Measurements from ENCODE around the gene IP6K2.

The IP6K2 gene

DNA sequence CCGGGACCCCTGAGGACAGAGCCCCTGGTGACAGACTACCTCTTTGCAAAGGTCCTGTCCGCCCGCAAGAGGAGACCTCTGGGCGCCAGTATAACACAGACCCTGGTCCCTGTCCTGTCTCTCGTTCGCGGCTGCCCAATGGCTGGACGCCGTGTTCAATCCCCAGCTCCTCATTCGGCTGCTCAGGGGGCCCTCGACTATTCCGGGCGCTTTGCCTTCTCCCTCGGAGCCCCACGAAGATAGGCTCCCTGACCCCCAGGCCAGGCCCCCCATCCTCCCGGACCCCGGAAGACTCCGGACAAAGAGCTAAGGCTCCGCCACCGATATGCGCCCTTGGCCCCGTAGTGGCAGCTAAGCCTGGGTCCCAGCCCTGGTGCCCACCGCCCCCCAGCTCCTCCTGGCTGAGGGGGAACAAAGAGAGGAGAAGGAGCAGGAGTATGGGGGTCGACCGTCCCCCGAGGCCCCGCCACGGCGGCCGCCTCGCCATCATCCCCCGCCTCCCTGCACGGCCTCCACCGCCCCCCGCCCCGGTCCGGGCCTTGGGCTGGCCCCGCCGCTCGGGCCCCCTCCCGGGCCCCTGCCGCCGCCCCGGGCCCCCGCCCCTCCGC lies 54.8 kb downstream of the IP6K2 start:
- no peak for DNase-seq (ENCODE audit: low read depth)
- TF ChIP-seq, protein P1, sequence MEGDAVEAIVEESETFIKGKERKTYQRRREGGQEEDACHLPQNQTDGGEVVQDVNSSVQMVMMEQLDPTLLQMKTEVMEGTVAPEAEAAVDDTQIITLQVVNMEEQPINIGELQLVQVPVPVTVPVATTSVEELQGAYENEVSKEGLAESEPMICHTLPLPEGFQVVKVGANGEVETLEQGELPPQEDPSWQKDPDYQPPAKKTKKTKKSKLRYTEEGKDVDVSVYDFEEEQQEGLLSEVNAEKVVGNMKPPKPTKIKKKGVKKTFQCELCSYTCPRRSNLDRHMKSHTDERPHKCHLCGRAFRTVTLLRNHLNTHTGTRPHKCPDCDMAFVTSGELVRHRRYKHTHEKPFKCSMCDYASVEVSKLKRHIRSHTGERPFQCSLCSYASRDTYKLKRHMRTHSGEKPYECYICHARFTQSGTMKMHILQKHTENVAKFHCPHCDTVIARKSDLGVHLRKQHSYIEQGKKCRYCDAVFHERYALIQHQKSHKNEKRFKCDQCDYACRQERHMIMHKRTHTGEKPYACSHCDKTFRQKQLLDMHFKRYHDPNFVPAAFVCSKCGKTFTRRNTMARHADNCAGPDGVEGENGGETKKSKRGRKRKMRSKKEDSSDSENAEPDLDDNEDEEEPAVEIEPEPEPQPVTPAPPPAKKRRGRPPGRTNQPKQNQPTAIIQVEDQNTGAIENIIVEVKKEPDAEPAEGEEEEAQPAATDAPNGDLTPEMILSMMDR (conservative IDR thresholded peaks at IDR 0.05; ENCODE audit: low read length) = no peak
- no peak overlapping the region for H3K4me3 ChIP-seq (ENCODE audit: low read length)

DNA sequence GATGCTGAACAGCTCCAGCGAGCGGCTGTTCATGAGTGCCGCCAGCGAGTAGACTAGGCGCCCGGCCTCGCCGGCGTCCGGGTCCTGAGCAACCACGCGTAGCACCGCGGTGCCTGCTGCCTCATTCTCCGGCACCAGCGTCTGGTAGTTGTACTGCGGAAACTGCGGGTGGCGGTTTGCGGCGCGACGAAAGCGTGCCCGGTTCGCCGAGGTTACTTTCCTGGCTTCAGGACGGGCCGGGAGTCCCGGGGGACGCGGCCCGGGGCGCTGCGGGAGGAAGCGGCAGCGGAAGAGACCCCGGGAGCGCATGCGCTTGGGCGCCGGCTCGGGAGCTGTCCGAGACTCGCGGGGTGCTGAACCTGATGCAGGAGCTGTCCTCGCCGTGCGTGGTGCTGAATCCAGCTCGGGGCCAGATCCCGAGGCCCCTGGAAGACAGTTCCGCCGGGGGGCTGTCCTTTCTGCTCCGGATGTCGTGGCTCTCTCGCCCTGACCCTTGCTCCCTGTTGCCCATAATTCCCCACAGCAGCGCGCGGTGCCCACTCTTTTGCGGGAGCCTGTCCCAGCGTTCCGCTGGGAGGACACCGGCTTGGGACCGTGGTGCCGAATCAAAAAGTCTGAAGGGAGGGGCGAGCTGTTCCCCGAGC lies 55.4 kb downstream of the IP6K2 start:
- peak; percentile 25 for DNase-seq (ENCODE audit: low read depth)
- TF ChIP-seq, protein P1 (conservative IDR thresholded peaks at IDR 0.05; ENCODE audit: low read length) = no peak
- peak overlapping the region; percentile 52 for H3K4me3 ChIP-seq (ENCODE audit: low read length)

DNA sequence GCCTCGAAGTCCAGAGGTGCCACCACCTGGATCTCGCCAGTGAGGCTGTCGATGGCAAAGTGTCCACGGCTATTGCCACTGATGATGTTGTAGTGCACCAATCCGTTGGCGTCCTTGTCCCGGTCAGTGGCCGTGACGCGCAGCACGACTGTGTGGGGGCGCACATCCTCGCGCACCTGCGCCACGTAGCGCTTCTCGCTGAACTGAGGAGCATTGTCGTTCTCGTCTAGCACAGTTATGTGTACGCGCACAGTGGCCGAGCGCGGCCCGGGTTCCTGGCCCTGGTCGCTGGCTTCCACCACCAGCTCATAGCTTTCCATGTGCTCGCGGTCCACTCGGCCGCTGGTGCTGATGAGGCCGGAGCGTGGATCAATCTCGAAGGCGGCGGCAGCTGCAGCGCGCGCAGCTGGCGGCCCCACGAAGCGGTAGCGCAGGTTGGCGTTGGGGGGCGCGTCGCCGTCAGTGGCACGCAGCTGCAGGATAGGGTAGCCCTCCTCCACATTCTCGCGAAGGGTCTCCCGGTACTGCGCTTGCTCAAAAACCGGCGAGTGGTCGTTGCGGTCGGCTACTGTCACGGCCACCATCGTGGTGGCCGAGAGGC lies 56.1 kb downstream of the IP6K2 start:
- TF ChIP-seq, protein P1 (conservative IDR thresholded peaks at IDR 0.05; ENCODE audit: low read length) = no peak
- no peak for DNase-seq (ENCODE audit: low read depth)

DNA sequence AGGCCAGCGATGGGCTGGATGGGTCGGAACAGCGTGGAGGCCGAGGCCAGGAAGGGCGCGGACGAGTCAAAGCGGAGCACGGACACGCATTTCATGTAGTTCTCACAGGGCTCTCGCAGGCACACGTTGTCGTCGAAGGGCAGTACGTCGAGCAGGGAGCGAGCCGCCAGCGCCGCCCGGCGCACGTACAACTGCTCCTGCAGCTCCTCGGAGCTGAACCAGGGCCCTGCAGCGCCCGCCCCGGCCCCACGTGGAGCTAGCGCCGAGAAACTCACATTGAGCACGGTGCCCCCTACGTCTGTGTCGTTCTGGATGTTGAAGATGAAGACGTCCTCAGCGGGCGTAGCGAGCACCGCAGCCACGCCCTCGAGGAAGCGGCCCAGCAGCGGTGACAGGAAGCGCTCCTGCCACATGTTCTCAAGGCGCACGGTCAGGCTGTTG lies 60.2 kb downstream of the IP6K2 start:
- no peak for DNase-seq (ENCODE audit: low read depth)
- TF ChIP-seq, protein P1 (conservative IDR thresholded peaks at IDR 0.05; ENCODE audit: low read length) = no peak

More for the DNA sequence above, 56.1 kb downstream of the IP6K2 start:
- H3K4me3 ChIP-seq (ENCODE audit: low read length) = no peak overlapping the region

DNA sequence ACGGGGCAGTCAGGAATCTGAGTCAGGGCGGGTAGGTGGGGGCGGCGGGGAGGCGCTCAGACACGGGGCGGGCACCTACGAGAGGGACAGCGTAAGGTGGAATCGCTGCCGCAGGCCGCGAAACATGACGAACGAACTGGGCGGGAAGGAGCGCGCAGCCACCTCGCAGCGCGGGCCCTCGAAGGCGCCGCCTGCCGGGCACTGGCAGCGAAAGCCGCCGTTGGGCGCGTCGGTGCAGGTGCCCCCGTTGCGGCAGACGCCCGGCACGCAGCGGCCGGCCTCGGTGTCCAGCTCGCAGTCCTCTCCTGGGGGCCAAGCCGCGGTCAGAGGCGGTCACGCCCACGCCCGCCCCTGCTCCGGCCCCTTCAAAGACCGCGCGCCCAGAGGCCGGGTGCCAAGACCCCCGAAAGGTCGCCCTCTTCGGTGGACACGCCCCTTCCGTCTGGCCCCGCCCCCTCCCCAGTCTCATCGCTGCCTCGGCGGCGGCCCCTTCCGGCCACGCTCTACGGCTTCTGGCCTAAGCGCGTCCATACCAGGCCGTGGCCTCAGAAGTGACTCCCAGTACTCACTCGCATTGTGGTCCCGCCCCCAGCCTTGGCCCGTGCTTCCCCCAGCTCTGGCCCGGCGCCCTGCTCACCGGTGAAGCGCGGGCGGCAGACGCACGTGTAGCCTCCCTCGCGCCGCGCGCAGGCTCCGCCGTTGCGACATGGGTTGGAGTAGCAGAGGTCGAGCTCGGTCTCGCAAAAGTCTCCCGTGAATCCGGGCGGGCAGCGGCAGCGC lies 60.8 kb downstream of the IP6K2 start:
- DNase-seq (ENCODE audit: low read depth) = peak; percentile 62
- TF ChIP-seq, protein P1 (conservative IDR thresholded peaks at IDR 0.05; ENCODE audit: low read length) = peak; percentile 43
- peak overlapping the region; percentile 46 for H3K4me3 ChIP-seq (ENCODE audit: low read length)

More for the DNA sequence above, 60.2 kb downstream of the IP6K2 start:
- H3K4me3 ChIP-seq (ENCODE audit: low read length) = peak overlapping the region; percentile 46

DNA sequence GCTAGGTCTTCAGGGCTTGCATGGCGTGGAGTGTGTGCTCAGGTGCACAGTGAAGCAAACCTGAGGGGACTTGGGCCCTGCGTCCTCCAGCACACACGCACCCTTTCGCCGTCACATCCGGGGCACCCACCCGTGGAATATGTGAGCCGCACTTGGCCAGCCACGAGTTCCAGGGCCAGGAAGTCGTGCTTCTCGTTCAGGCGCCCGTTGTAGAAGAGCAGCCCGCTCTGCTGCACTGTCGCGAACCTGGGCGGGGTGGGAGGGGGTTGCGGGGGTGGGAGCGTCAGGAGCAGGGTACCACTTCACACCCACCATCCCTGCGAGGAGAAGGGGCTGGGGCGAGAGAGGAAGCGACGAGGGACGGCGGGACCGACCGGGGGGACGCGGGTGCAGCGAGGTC lies 61.4 kb downstream of the IP6K2 start:
- no peak for DNase-seq (ENCODE audit: low read depth)
- peak overlapping the region; percentile 46; the same call in 1 of the 2 replicates for H3K4me3 ChIP-seq (ENCODE audit: low read length)
- TF ChIP-seq, protein P1 (conservative IDR thresholded peaks at IDR 0.05; ENCODE audit: low read length) = no peak
